Measurements from ENCODE around the gene HSD11B1L. TPM values are rescaled to one million over a fixed set of nuclear protein-coding genes. Genes with fewer than 3 reads are reported as not detected.
"Not testable (repeated sequence)": the region's sequence is repeated elsewhere in the genome, so short reads cannot be mapped to it uniquely, and the experiment has no call there.

HSD11B1L gene
- total RNA-seq, 4 donors from 2014 or later = 7.5 to 23.7 (median 11.6) TPM

- no peak for DNase-seq (ENCODE audit: low spot score in 2 of 2)
- Histone ChIP-seq H3K4me1 (peaks cover 0 to 36% (median 5%) of the 10 kb centered on the region in 4 donors), H3K27me3 (no peaks in the 10 kb centered on the region), H3K36me3 (no peaks in the 10 kb centered on the region), H3K9me3 (no peaks in the 10 kb centered on the region), H3K4me3 (no peak overlapping the region), H3K27ac (no peak overlapping the region)
- TF ChIP-seq EP300 (IDR thresholded peaks at IDR 0.05) = no peak
- TF ChIP-seq, protein P1, sequence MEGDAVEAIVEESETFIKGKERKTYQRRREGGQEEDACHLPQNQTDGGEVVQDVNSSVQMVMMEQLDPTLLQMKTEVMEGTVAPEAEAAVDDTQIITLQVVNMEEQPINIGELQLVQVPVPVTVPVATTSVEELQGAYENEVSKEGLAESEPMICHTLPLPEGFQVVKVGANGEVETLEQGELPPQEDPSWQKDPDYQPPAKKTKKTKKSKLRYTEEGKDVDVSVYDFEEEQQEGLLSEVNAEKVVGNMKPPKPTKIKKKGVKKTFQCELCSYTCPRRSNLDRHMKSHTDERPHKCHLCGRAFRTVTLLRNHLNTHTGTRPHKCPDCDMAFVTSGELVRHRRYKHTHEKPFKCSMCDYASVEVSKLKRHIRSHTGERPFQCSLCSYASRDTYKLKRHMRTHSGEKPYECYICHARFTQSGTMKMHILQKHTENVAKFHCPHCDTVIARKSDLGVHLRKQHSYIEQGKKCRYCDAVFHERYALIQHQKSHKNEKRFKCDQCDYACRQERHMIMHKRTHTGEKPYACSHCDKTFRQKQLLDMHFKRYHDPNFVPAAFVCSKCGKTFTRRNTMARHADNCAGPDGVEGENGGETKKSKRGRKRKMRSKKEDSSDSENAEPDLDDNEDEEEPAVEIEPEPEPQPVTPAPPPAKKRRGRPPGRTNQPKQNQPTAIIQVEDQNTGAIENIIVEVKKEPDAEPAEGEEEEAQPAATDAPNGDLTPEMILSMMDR (IDR thresholded peaks at IDR 0.05) = no peak
- TF ChIP-seq POLR2A (IDR thresholded peaks at IDR 0.05) = no peak
- WGBS, 2 donors = 87 to 89% methylated on average over 13 to 22 of the region's 22 CpGs
Observed at GRCh38 chr19:5684694-5685430, 4.0 kb downstream of the HSD11B1L start.

DNA sequence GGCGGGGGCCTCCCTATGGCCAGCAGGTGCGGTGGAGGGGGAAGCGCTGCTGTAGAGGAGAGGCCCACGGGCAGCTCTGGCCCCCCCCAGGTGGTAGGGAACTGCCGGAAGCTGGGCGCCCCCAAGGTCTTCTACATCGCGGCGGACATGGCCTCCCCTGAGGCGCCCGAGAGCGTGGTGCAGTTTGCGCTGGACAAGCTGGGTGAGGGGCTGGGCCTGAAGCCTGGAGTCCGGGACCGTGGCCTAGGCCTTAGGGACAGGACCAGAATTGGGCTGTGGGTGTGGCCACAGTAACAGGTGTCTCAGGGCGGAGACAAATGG is 5.5 kb downstream of the HSD11B1L start:
- peaks cover 0 to 38% (median 8%) of the 10 kb centered on the region in 4 donors for H3K4me1 ChIP-seq
- H3K4me3 ChIP-seq = peak overlapping the region; percentile 48 to 63 (median 60)
- TF ChIP-seq, protein P1 (IDR thresholded peaks at IDR 0.05) = no peak
- TF ChIP-seq EP300 (IDR thresholded peaks at IDR 0.05) = no peak
- no peak for TF ChIP-seq POLR2A (IDR thresholded peaks at IDR 0.05)
- H3K27me3 ChIP-seq = no peaks in the 10 kb centered on the region
- no peaks in the 10 kb centered on the region for H3K9me3 ChIP-seq
- no peak for DNase-seq (ENCODE audit: low spot score in 2 of 2)
- 26 to 43% methylated on average over 14 to 16 of the region's 16 CpGs for WGBS, 2 donors
- H3K27ac ChIP-seq = peak overlapping the region; percentile 21 to 88 (median 76)
- no peaks in the 10 kb centered on the region for H3K36me3 ChIP-seq

DNA sequence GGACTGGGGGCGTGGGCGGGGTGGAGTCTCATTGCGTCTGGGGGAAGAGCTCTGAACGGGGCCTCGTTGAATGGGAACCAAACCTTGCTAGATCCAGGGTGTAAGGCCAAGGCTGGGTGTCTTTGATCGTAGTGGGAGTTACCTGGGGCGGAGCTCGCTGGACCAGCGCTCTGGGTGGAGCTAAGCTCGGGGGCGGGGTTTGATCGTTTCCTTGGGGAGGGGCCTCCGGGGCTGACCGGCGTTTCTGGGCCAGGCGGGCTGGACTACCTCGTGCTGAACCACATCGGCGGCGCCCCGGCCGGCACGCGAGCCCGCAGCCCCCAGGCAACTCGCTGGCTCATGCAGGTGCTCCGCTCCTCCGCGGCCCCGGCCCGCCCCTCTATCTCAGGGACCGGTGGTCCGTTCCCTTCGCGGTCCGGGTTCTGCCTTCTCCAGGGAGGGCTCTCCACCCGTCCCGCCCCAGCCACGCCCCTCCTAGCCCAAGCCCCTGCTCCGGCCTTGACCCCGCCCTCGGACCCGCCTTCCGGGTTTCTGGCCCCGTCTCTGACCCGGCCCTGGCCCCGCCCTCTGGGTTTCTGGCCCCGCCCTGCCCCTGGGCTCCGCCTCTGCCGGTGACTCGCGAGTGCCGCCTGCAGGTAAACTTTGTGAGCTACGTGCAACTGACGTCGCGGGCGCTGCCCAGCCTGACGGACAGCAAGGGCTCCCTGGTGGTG is 6.0 kb downstream of the HSD11B1L start:
- TF ChIP-seq POLR2A (IDR thresholded peaks at IDR 0.05) (no peak), EP300 (IDR thresholded peaks at IDR 0.05) (peak in 1 of 2 donors; percentile 22)
- TF ChIP-seq, protein P1 (IDR thresholded peaks at IDR 0.05) = peak; percentile 87 to 91 (median 89)
- peaks cover 0 to 5% (median 0%) of the 10 kb centered on the region in 3 donors for H3K36me3 ChIP-seq
- H3K4me3 ChIP-seq = peak overlapping the region; percentile 48 to 63 (median 60)
- peak; percentile 96 to 97 for DNase-seq (ENCODE audit: low spot score in 2 of 2)
- H3K27me3 ChIP-seq = no peaks in the 10 kb centered on the region
- H3K27ac ChIP-seq = peak overlapping the region; percentile 21 to 88 (median 76)
- 0 to 2% methylated on average over 37 to 39 of the region's 59 CpGs for WGBS, 2 donors
- H3K4me1 ChIP-seq = peaks cover 0 to 38% (median 13%) of the 10 kb centered on the region in 4 donors
- no peaks in the 10 kb centered on the region for H3K9me3 ChIP-seq

DNA sequence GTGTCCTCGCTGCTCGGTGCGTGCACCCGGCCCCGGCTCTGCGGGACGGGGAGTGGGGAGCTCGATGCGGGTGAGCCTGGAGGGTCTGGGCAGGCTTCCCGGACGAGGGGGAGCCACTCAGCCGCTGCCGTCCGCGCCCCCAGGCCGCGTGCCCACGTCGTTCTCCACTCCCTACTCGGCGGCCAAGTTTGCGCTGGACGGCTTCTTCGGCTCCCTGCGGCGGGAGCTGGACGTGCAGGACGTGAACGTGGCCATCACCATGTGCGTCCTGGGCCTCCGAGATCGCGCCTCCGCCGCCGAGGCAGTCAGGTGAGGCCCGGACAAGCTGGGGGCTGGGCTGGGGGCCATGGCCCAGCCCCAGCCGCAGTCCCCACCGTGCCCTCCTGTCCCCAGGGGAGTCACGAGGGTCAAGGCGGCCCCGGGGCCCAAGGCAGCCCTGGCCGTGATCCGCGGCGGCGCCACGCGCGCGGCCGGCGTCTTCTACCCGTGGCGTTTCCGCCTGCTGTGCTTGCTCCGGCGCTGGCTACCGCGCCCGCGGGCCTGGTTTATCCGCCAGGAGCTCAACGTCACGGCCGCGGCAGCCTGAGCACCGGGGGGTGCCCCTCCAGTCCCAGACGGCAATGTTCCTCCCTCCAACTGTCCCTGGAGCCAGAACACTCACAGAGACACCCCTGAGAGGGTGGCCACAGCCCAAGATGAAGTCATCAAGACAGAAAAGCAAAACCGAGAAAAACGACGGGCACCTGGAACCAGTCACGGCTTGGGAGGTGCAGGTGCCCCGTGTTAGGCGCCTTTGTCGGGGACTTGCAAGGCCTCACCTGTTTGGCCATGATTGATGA is 6.8 kb downstream of the HSD11B1L start:
- peaks cover 0 to 46% (median 18%) of the 10 kb centered on the region in 4 donors for H3K4me1 ChIP-seq
- peaks cover 0 to 12% (median 0%) of the 10 kb centered on the region in 3 donors for H3K36me3 ChIP-seq
- WGBS, 2 donors = 44 to 60% methylated on average over 26 to 52 of the region's 76 CpGs
- no peaks in the 10 kb centered on the region for H3K27me3 ChIP-seq
- TF ChIP-seq EP300 (IDR thresholded peaks at IDR 0.05) (no peak), POLR2A (IDR thresholded peaks at IDR 0.05) (no peak)
- TF ChIP-seq, protein P1 (IDR thresholded peaks at IDR 0.05) = peak in 1 of 5 experiments; percentile 19
- DNase-seq (ENCODE audit: low spot score in 2 of 2) = no peak
- peak overlapping the region; percentile 48 to 63 (median 60) for H3K4me3 ChIP-seq
- H3K27ac ChIP-seq = peak overlapping the region in 3 of 4 donors; percentile 32 to 79 (median 74)
- H3K9me3 ChIP-seq = no peaks in the 10 kb centered on the region

GRCh38 chr19:5688262-5688881 is 7.5 kb downstream of the HSD11B1L start:
- not testable (repeated sequence) for H3K27ac ChIP-seq; H3K9me3 ChIP-seq; DNase-seq (ENCODE audit: low spot score in 2 of 2); H3K4me3 ChIP-seq; H3K27me3 ChIP-seq
- 90 to 91% methylated on average over 13 of the region's 13 CpGs for WGBS, 2 donors
- Histone ChIP-seq H3K4me1 (peaks cover 0 to 52% (median 18%) of the 10 kb centered on the region in 4 donors), H3K36me3 (peaks cover 0 to 20% (median 0%) of the 10 kb centered on the region in 3 donors)

All from tibial nerve (tissue), 4 donors.